Activated CD8-positive, alpha-beta T cell treated with anti-CD3 and anti-CD28 coated beads for 36 hours (primary cell): ENCODE data around the gene PDPK1. TPM values are rescaled to one million over a fixed set of nuclear protein-coding genes. Genes with fewer than 3 reads are reported as not detected.

Experiments used
- ATAC-seq: fragments of 200-7000 bp; cut with Tn5 transposase; one replicate; pipeline ENCODE4 v1.10.0; 2021; ENCODE audit warnings: mild to moderate bottlenecking, moderate library complexity
- CTCF ChIA-PET: fragments of 350-600 bp; sonication (Branson Sonifier 250); formaldehyde crosslinking; loops from one replicate; lab custom pipeline; 2021; ENCODE audit warnings: antibody characterized with exemption; lab: Charles Lee
- POLR2A ChIA-PET: fragments of 350-600 bp; sonication (Branson Sonifier 250); formaldehyde crosslinking; loops from one replicate; lab custom pipeline; 2021; ENCODE audit warnings: antibody characterized with exemption; lab: Charles Lee
- DNase-seq: peaks from one replicate; pipeline ENCODE4 v3.0.0-alpha.2; 2020
- H3K27ac Mint-ChIP-seq: one replicate; pipeline ENCODE4 v1.8.0; 2021; ENCODE audit warnings: mild to moderate bottlenecking, mixed read lengths
- H3K27me3 Mint-ChIP-seq: one replicate; pipeline ENCODE4 v1.8.0; 2021; ENCODE audit warnings: mixed read lengths
- H3K36me3 Mint-ChIP-seq: one replicate; pipeline ENCODE4 v1.8.0; 2021; ENCODE audit warnings: low read depth, mixed read lengths
- H3K4me1 Mint-ChIP-seq: one replicate; pipeline ENCODE4 v1.8.0; 2021; ENCODE audit warnings: low read depth, mixed read lengths
- H3K4me3 Mint-ChIP-seq: one replicate; pipeline ENCODE4 v1.8.0; 2021; ENCODE audit warnings: mild to moderate bottlenecking, moderate library complexity, mixed read lengths
- H3K9me3 Mint-ChIP-seq: one replicate; pipeline ENCODE4 v1.8.0; 2021; ENCODE audit warnings: mixed read lengths
- CTCF ChIP-seq: fragments of 200-600 bp; IDR thresholded peaks from one replicate; pipeline ENCODE4 v1.8.0; 2022; ENCODE audit warnings: antibody characterized with exemption, mild to moderate bottlenecking
- intact Hi-C: fragments of 100-400 bp; cut with micrococcal nuclease; formaldehyde crosslinking; loops from one replicate; pipeline ENCODE4 v1.10.0; 2022
- total RNA-seq, 2 experiments: library from RNA; stranded (reverse); gene quantifications; one replicate each; pipeline ENCODE4 v1.2.3, GENCODE V29; 2021

PDPK1 gene
- 10 to 100 TPM; 32.4 to 33.9 TPM for total RNA-seq

DNA sequence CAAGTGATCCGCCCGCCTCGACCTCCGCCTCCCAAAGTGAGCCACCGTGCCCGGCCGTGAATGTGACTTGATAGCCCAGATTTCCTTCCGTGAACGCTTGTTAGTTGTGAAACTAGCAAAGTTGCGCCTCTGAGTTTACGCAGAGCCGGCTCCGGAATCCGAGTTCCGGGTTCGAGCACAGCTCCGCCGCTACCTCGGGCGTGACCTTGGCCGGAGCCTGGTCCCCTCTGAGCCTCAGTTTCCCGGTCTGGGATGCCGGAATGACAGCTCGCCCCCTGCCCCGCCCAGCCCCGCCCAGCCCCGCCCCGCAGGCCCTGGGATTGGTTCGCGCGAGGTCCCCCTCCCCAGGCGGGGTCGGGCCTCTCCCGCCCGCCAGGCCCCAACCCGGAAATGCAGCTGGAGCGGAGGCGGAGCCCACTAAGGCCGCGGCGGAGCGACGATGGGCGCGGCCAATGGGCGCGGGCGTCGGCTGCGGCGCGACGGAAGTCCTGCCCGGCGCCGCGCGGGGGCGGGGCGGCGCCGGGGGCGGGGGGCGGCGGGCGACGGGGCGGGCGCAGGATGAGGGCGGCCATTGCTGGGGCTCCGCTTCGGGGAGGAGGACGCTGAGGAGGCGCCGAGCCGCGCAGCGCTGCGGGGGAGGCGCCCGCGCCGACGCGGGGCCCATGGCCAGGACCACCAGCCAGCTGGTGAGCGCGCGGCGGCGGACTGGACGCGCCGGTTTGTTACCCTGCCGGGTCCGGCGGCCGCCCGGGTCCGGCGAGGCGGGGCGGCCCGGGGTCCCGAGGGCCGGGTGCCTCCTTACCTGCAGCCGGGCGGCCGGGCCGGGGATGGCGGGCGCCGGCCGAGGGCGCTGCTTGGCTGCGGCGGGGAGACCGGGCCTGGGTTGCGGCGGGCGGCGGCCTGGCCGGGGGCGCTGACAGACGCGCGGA, at the start of gene PDPK1:
TSS of gene PDPK1 (plus strand) at position 571 of the 929 bp plus-strand sequence. CDS start at position 663, 92 bp downstream.
- POLR2A ChIA-PET, result interaction anchor here (2.1 to 2.6 kb wide), 2 partner anchors 17 to 24 kb away, joined by 8 to 11 read pairs; partner anchors contain the start of genes AMDHD2 and ATP6V0C
- CTCF ChIA-PET, result no interaction called here
- TF ChIP-seq CTCF, result no peak
- Mint-ChIP-seq H3K9me3 (no peaks in the 10 kb centered on the region), H3K36me3 (peaks cover 6% of the 10 kb centered on the region), H3K27ac (peak within 1 kb of the TSS; percentile 90), H3K27me3 (no peaks in the 10 kb centered on the region), H3K4me1 (peaks cover 39% of the 10 kb centered on the region), H3K4me3 (peak within 1 kb of the TSS; percentile 82)
- ATAC-seq, result peak; percentile 93
- intact Hi-C loops, result loop anchor here (10.0 kb wide), 1 partner anchor 47 kb away; no protein-coding TSS in a partner anchor
- peak; percentile 95 for DNase-seq

DNA sequence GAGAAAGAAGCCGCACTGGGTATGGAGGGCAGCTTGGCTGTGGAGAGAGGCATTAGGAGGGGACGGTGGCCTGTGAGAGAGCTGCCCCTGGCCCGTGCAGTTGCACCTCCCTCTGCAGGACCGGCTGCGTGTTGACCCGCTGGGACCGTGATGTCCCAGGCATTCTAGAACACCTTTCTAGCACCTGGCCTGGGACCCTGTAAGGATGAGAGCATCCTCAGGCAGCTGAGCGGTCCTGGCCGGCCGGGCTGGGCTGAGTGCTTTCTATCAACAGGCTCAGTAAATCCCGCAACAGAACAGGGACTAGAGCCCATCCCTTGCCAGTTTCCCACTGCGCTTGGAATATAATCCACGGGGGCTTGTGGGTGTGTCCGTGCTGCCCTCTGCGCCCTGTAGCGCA, 48.2 kb upstream of the PDPK1 start:
- Mint-ChIP-seq H3K36me3 (no peaks in the 10 kb centered on the region), H3K4me3 (no peak overlapping the region), H3K27me3 (no peaks in the 10 kb centered on the region), H3K27ac (no peak overlapping the region), H3K9me3 (no peaks in the 10 kb centered on the region), H3K4me1 (peaks cover 21% of the 10 kb centered on the region)
- TF ChIP-seq CTCF, result no peak
- intact Hi-C loops, result no loop called here
- ChIA-PET CTCF (no interaction called here), POLR2A (no interaction called here)
- DNase-seq, result no peak
- ATAC-seq, result no peak

DNA sequence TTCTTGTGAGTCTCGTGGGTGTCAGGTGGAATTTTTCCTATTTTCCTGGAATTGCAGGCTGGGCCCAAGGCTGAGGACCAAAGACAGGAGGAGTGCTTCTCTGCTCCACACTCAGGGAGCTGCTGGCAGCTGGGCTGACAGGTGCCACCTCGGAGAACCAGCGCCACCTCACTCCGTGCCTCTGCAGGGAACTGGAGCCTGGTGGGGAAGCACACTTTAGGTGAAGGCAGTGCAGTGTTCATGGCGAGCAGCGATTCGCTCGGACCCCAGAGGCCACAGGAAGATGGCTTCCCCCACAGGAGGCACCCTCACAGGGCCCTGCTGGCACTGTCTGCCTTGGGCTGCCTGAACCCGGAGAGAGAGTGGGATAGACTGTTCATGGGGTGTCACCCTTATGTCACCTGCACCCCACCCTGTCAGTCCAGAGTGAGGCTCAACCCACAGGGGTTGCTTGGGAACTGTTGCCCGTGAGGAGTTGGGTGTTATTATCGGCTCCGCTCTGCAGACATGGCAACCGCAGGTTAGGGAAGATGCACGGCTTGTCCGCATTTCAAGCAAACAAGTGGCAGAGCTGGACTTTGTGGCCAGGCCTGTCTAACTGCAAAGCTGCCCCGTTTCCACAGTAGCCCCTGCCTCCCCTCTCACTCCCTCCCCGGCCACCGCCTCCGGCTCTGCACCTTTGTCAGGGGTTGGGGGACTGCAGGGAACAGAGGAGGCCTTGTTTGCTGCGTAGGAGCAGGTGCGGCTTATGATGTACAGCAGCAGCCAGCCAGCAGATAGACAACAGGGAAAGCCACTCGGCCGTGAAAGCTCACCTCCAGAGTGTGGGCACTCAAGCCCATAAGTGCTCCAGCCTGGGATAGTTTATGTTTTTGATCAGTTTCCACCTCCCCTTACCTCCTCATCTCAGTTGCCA, 47.4 kb upstream of the PDPK1 start:
- POLR2A ChIA-PET, result no interaction called here
- no peak for DNase-seq
- CTCF ChIA-PET, result interaction anchor here (2.2 kb wide), 1 partner anchor 11 kb away, joined by 8 read pairs; no protein-coding TSS in a partner anchor
- no peak for ATAC-seq
- Mint-ChIP-seq H3K4me1 (peaks cover 21% of the 10 kb centered on the region), H3K27ac (no peak overlapping the region), H3K9me3 (no peaks in the 10 kb centered on the region), H3K36me3 (no peaks in the 10 kb centered on the region), H3K4me3 (no peak overlapping the region), H3K27me3 (no peaks in the 10 kb centered on the region)
- intact Hi-C loops, result no loop called here
- TF ChIP-seq CTCF, result no peak

DNA sequence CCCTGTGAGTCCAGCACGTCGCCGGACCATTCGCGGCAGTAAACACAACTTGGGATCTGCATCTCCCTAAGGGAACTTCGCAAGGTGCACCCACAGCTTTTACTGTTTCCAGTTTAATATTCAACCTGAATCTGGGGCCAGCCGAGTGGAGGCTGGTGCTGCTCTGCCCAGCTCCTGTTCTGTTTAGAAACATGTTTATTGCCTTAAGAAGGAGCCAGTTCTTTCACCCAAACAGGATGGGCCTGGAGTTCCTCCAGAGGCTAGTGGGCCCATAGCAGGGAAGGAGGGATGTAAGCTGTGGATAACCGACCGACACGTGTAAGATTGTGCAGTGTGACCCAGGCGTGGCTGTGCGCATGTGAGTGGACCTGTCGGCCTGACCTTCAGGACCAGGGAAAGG, 45.5 kb upstream of the PDPK1 start:
- no peak for ATAC-seq
- H3K36me3 Mint-ChIP-seq, result peaks cover 3% of the 10 kb centered on the region
- ChIA-PET CTCF (interaction anchor here (2.2 kb wide), 1 partner anchor 9 kb away, joined by 8 read pairs; no protein-coding TSS in a partner anchor), POLR2A (interaction anchor here (1.2 kb wide), 1 partner anchor 23 kb away, joined by 3 read pairs; no protein-coding TSS in a partner anchor)
- H3K27me3 Mint-ChIP-seq, result no peaks in the 10 kb centered on the region
- H3K4me3 Mint-ChIP-seq, result no peak overlapping the region
- no peak for TF ChIP-seq CTCF
- no peak overlapping the region for H3K27ac Mint-ChIP-seq
- no peaks in the 10 kb centered on the region for H3K9me3 Mint-ChIP-seq
- DNase-seq, result no peak
- intact Hi-C loops, result no loop called here
- peaks cover 8% of the 10 kb centered on the region for H3K4me1 Mint-ChIP-seq
